Right hindlimb (tissue), 1 donor: Measurements from ENCODE around the gene TEX38.
"Not testable (repeated sequence)": the region's sequence is repeated elsewhere in the genome, so short reads cannot be mapped to it uniquely, and the experiment has no call there.

Source experiments
- DNase-seq: peaks from one replicate; pipeline ENCODE4 v3.0.0-alpha.2; 2018

TEX38 gene

GRCh38 chr1:46671554-46671953 lies at the start of gene TEX38:
Gene TEX38, plus strand, starts transcription at chr1:46671854. Its CDS starts 81 bp downstream, at chr1:46671935.
- no peak for DNase-seq

- DNase-seq, result no peak
Measured at GRCh38 chr1:46621930-46622329, 49.7 kb upstream of the TEX38 start.

GRCh38 chr1:46622344-46622743 lies 49.3 kb upstream of the TEX38 start:
- no peak for DNase-seq

GRCh38 chr1:46623743-46624644 lies 47.7 kb upstream of the TEX38 start:
- no peak for DNase-seq

- no peak for DNase-seq
Measured at GRCh38 chr1:46630719-46631118, 40.9 kb upstream of the TEX38 start.

- DNase-seq, result no peak
Measured at GRCh38 chr1:46635205-46635604, 36.4 kb upstream of the TEX38 start.

- no peak for DNase-seq
Measured at GRCh38 chr1:46637444-46638083, 34.1 kb upstream of the TEX38 start.

GRCh38 chr1:46638921-46639320 lies 32.7 kb upstream of the TEX38 start:
- DNase-seq, result no peak

GRCh38 chr1:46639547-46639946 lies 32.1 kb upstream of the TEX38 start:
- DNase-seq, result no peak

- no peak for DNase-seq
Measured at GRCh38 chr1:46642115-46642680, 29.5 kb upstream of the TEX38 start.

GRCh38 chr1:46643368-46643775 lies 28.3 kb upstream of the TEX38 start:
- no peak for DNase-seq

GRCh38 chr1:46645815-46646214 lies 25.8 kb upstream of the TEX38 start:
- no peak for DNase-seq

GRCh38 chr1:46646331-46646730 lies 25.3 kb upstream of the TEX38 start:
- DNase-seq, result no peak

GRCh38 chr1:46646844-46647243 lies 24.8 kb upstream of the TEX38 start:
- no peak for DNase-seq

- no peak for DNase-seq
Measured at GRCh38 chr1:46647611-46648010, 24.0 kb upstream of the TEX38 start.

GRCh38 chr1:46649764-46650163 lies 21.9 kb upstream of the TEX38 start:
- no peak for DNase-seq

GRCh38 chr1:46650491-46650890 lies 21.2 kb upstream of the TEX38 start:
- no peak for DNase-seq

GRCh38 chr1:46651152-46651551 lies 20.5 kb upstream of the TEX38 start:
- DNase-seq, result not testable (repeated sequence)

- no peak for DNase-seq
Measured at GRCh38 chr1:46652321-46653100, 19.1 kb upstream of the TEX38 start.

GRCh38 chr1:46653405-46653958 lies 18.2 kb upstream of the TEX38 start:
- no peak for DNase-seq

GRCh38 chr1:46654012-46654411 lies 17.6 kb upstream of the TEX38 start:
- no peak for DNase-seq

GRCh38 chr1:46654698-46655097 lies 17.0 kb upstream of the TEX38 start:
- not testable (repeated sequence) for DNase-seq

GRCh38 chr1:46655848-46656247 lies 15.8 kb upstream of the TEX38 start:
- no peak for DNase-seq
